HG03095 (cell line): ENCODE results near the gene FAM222B.
"Not testable (repeated sequence)": the region's sequence is repeated elsewhere in the genome, so short reads cannot be mapped to it uniquely, and the experiment has no call there.

Experiments used
- ATAC-seq: cut with Tn5 transposase; IDR thresholded peaks from one replicate; pipeline ENCODE4 v1.9.1; 2021; ENCODE audit warnings: moderate library complexity; ENCODE audit not compliant: unreplicated experiment

The FAM222B gene

GRCh38 chr17:28747051-28747691, 95.4 kb downstream of the FAM222B start:
- ATAC-seq: no peak

- ATAC-seq: no peak
Observed at GRCh38 chr17:28746611-28747050, 96.0 kb downstream of the FAM222B start.

GRCh38 chr17:28745786-28746411, 96.7 kb downstream of the FAM222B start:
- no peak for ATAC-seq

- ATAC-seq: no peak
Observed at GRCh38 chr17:28744972-28745785, 97.4 kb downstream of the FAM222B start.

- ATAC-seq: no peak
Observed at GRCh38 chr17:28744104-28744971, 98.3 kb downstream of the FAM222B start.

GRCh38 chr17:28743243-28744103, 99.1 kb downstream of the FAM222B start, which contains the start of gene TRAF4:
Gene TRAF4 (plus strand): TSS chr17:28744011. CDS start chr17:28744113, 102 bp downstream.
- ATAC-seq: peak; percentile 60

GRCh38 chr17:28741358-28742349, 100.9 kb downstream of the FAM222B start:
- ATAC-seq: no peak

GRCh38 chr17:28740406-28741357, 101.9 kb downstream of the FAM222B start:
- ATAC-seq: no peak

GRCh38 chr17:28738680-28739384, 103.8 kb downstream of the FAM222B start:
- no peak for ATAC-seq

- ATAC-seq: peak; percentile 46
Observed at GRCh38 chr17:28737770-28738679, 104.6 kb downstream of the FAM222B start.

- ATAC-seq: no peak
Observed at GRCh38 chr17:28737316-28737715, 105.3 kb downstream of the FAM222B start.

GRCh38 chr17:28735913-28736769, 106.4 kb downstream of the FAM222B start:
- not testable (repeated sequence) for ATAC-seq

GRCh38 chr17:28735242-28735722, 107.3 kb downstream of the FAM222B start:
- ATAC-seq: no peak

- ATAC-seq: no peak
Observed at GRCh38 chr17:28734712-28735241, 107.8 kb downstream of the FAM222B start.
